Gastrocnemius medialis (tissue), 4 donors: ENCODE measurements around the gene GUCA1C.

Experiments used
- CTCF ChIP-seq, 5 experiments: fragments of 450-650 bp in 3 of 5; fragments of 200-600 bp in 2 of 5; sonication (generic) in 2 of 5; IDR thresholded peaks in 4 of 5; conservative IDR thresholded peaks in 1 of 5; 1 replicate in 4 of 5; 2 replicates in 1 of 5; pipeline ENCODE4 v1.5.1; 2016 to 2019; ENCODE audit warnings: antibody characterized with exemption in 5 of 5, mild to moderate bottlenecking in 3 of 5, moderate library complexity in 3 of 5
- POLR2A ChIP-seq, 2 donors: fragments of 450-650 bp; IDR thresholded peaks; one replicate each; pipeline ENCODE4 v1.6.1; 2017; ENCODE audit warnings: antibody characterized with exemption in 2 of 2, mild to moderate bottlenecking in 2 of 2, moderate library complexity in 2 of 2

DNA sequence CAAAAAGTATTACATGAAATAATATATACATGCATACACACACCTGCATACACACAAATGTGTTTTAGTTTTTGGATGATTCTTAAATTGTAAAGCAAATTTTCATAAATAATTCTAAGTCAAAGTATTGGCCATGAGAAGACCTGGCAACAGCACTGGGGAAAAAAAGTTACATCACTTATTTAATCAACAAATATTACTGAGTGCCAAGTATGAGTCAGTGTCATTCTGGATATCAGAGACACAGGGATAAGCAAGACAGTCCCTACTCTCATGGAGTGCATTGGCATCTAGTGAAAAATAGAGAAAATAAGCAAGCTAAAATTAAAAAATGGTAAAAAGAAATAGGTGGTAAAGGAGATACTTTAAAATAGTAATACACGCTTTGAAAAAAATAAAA, 29.4 kb upstream of the GUCA1C start:
- TF ChIP-seq CTCF (IDR thresholded peaks at IDR 0.05 in 4 of 5, conservative IDR thresholded peaks at IDR 0.05 in 1 of 5) (no peak), POLR2A (IDR thresholded peaks at IDR 0.05) (no peak)
